ENCODE results near the gene CDC42BPB.

DNA sequence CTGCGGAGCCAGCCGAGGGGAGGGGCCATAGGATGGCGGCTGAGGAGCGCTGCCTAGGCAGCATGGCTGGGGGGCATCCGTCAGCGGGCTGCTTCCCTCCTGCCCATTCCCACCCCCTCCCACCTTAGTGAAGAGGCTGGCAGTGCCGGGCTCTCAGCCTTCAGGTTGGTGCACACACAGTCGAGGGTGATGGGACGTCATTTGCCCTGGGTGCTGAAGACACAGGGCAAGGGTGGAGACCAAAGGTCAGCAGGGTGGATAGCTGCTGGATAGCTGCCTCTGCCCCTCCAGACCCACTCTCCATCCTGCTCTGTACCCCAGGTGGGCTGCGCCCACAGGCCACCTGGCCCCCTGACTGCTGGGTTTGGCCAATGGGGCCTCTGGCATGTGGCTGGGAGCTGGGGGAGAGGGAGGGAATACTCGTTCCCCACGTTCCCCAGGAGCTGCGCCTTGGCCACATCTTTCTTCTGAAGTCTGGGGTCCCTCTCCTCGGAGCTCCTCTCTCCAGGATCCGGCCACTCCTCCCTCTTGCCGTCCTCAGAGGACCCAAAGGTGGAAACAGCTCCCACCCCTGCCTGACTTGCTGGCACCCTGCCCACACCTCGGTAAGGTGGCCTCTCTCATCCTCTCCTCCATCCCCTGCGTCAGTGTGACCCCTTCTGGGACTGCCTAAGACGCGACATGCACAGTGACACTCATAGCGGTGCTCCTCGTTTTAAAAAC lies 11.2 kb upstream of the CDC42BPB start:
- TF ChIP-seq, protein P1, sequence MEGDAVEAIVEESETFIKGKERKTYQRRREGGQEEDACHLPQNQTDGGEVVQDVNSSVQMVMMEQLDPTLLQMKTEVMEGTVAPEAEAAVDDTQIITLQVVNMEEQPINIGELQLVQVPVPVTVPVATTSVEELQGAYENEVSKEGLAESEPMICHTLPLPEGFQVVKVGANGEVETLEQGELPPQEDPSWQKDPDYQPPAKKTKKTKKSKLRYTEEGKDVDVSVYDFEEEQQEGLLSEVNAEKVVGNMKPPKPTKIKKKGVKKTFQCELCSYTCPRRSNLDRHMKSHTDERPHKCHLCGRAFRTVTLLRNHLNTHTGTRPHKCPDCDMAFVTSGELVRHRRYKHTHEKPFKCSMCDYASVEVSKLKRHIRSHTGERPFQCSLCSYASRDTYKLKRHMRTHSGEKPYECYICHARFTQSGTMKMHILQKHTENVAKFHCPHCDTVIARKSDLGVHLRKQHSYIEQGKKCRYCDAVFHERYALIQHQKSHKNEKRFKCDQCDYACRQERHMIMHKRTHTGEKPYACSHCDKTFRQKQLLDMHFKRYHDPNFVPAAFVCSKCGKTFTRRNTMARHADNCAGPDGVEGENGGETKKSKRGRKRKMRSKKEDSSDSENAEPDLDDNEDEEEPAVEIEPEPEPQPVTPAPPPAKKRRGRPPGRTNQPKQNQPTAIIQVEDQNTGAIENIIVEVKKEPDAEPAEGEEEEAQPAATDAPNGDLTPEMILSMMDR (IDR thresholded peaks at IDR 0.05) = no peak
- TF ChIP-seq POLR2AphosphoS5 (IDR thresholded peaks at IDR 0.05) = no peak

Measured in esophagus muscularis mucosa (tissue), 3 donors.